WI38 (cell line): ENCODE results near the gene FUCA1.
"Not testable (repeated sequence)": the region's sequence is repeated elsewhere in the genome, so short reads cannot be mapped to it uniquely, and the experiment has no call there.

Source experiments
- H3K4me3 ChIP-seq: 2 replicates; pipeline ENCODE4 v1.5.1; 2011; ENCODE audit warnings: low read depth, mild to moderate bottlenecking, control low read depth, low read length
- TF ChIP-seq, protein P1 (sequence below): IDR thresholded peaks from 2 replicates; pipeline ENCODE4 v1.5.1; 2012; ENCODE audit warnings: low read depth, mild to moderate bottlenecking, control low read depth, low read length

FUCA1 gene

DNA sequence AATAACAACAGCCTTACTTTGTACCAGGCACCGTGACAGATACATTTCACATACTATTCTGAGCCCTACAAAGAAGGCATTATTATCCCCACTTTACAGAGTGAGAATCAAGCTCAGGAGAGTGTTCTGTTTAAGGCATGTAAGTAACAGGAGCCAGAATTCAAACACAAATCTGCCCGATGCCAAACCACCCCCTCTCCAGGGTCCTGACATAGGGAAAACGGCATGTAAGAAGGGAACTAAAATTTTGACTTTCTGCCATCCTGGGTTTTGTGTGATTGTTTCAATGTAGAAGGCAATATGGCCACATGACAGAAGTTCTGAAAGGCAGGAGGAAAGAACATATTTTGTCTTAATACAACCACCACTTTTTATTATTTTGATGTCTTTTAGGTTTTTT is 5.5 kb downstream of the FUCA1 start:
- TF ChIP-seq, protein P1, sequence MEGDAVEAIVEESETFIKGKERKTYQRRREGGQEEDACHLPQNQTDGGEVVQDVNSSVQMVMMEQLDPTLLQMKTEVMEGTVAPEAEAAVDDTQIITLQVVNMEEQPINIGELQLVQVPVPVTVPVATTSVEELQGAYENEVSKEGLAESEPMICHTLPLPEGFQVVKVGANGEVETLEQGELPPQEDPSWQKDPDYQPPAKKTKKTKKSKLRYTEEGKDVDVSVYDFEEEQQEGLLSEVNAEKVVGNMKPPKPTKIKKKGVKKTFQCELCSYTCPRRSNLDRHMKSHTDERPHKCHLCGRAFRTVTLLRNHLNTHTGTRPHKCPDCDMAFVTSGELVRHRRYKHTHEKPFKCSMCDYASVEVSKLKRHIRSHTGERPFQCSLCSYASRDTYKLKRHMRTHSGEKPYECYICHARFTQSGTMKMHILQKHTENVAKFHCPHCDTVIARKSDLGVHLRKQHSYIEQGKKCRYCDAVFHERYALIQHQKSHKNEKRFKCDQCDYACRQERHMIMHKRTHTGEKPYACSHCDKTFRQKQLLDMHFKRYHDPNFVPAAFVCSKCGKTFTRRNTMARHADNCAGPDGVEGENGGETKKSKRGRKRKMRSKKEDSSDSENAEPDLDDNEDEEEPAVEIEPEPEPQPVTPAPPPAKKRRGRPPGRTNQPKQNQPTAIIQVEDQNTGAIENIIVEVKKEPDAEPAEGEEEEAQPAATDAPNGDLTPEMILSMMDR = no peak
- H3K4me3 ChIP-seq = no peak overlapping the region

DNA sequence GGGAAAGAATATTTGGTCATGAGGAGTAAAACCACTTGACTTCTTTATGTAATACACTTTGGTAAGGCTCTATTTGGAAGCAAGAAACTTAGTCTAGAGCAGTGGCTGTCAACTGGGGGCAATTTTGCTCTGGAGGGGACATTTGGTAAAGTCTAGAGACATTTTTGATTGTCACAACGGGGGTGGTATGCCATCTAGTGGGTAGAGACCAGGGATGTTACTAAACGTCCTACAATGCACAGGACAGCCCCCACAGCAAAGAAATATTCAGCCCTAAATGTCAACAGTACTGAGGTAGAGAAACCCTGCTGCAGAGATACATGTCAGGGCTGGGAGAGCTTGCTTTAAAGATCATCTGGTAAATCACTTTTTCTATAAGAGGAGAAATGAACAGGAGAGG is 13.5 kb downstream of the FUCA1 start:
- TF ChIP-seq, protein P1 = no peak
- no peak overlapping the region for H3K4me3 ChIP-seq

DNA sequence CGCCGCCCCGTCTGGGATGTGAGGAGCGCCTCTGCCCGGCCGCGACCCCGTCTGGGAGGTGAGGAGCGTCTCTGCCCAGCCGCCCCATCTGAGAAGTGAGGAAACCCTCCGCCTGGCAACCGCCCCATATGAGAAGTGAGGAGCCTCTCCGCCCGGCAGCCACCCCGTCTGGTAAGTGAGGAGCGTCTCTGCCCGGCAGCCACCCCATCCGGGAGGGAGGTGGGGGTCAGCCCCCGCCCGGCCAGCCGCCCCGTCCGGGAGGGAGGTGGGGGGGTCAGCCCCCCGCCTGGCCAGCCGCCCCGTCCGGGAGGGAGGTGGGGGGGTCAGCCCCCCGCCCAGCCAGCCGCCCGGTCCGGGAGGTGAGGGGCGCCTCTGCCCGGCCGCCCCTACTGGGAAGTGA is 15.0 kb downstream of the FUCA1 start:
- H3K4me3 ChIP-seq = not testable (repeated sequence)

DNA sequence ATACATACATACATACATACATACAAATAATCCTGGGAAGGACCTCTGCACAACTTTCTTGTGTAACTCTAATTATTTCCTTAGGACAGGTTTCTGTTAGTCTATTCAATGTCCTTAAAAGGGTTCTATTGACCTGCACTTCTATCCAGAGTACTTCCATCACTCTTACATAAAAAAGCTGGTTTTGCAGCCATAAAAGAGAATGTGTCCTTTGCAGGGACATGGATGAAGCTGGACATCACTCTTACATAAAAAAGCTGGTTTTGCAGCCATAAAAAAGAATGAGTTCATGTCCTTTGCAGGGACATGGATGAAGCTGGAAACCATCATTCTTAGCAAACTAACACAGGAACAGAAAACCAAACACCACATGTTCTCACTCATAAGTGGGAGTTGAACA is 16.7 kb downstream of the FUCA1 start:
- H3K4me3 ChIP-seq = not testable (repeated sequence)

DNA sequence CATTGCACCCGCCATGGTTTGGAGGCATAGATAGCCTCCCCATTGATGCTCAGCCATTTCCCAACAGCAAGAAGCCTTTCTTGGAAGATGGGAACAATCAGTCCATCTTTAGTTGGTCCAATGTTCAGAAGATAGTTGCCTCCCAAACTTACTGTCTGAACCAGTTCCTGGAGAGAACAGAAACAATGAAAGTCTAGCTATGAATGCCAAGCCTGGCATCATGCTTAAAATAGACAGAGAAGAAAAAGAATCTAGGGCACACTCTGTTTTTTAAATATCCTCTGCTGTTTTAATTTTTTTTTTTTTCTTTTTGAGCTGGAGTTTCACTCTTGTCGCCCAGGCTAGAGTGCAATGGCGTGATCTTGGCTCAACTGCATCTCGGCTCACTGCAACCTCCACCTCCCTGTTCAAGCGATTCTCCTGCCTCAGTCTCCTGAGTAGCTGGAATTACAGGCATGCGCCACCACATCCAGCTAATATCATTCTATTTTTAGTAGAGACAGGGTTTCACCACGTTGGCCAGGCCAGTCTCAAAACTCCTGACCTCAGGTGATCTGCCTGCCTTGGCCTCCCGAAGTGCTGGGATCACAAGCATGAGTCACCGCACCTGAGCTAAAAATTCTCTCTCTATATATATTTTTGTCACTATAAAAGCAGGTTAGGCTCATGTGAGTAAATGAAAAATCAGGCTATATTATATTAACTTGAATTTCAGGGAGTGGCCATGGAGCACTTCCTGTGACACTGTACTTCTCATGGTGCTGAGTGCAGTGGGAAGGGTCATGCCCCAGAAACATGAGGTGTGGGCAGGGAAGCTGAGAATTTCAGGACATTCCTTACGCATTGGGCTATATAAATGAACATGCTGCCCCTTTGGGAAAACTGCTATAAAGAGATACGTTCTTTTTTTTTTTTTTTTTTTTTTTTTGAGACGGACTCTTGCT is 19.1 kb downstream of the FUCA1 start:
- TF ChIP-seq, protein P1 = no peak
- H3K4me3 ChIP-seq = no peak overlapping the region

DNA sequence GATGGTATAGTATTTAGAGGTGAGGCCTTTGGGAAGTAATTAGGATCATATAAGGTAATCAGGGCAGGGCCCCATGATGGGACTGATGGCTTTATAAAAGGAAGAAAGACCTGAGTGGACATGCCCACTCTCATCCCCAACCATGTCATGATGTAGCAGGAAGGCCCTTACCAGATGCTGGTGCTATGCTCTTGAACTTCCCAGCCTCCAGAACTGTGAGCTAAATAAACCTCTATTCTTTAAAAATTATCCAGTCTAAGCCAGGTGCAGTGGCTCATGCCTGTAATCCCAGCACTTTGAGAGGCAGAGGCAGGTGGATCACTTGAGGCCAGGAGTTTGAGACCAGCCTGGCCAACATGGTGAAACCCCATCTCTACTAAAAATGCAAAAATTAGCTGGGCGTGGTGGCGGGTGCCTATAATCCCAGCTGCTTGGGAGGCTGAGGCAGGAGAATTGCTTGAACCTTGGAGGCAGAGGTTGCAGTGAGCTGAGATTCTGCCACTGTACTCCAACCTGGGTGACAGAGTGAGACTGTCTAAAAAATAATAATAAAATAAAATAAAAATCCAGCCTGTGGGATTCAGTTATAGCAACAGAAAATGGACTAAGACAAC is 20.5 kb downstream of the FUCA1 start:
- H3K4me3 ChIP-seq = not testable (repeated sequence)

DNA sequence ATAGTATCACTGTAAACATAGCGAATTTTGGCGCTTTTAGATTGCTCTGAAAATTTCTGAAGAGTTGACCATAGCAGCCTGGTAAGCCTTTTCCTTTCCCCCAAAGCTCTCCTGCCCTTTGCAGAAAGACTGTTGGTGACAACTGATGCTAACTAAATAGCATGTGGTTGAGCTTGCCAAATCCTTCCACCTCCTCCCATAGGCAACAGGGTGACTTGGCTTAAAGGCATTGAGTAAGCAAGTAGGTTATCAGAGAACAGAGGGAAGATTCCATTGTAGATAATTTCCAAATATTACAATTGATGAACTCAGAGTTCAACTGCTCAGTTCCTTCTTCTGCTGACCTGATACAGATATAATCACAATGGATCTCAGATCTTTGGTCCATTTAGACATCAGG is 22.9 kb downstream of the FUCA1 start:
- TF ChIP-seq, protein P1 = no peak
- no peak overlapping the region for H3K4me3 ChIP-seq

DNA sequence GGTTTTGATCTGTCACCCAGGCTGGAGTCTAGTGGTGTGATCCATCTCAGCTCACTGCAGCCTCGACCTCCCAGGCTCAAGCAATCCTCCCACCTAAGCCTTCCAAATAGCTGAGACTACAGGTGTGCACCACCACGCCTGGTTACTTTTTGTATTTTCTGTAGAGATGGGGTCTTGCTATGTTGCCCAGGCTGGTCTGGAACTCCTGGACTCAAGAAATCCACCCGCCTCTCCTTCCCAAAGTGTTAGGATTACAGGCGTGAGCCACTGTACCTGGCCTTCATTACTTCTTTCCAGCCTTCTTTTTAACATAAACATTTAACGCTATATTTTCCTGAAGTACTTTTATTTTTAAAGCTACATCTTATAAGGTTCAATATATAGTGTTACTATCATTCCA is 24.4 kb downstream of the FUCA1 start:
- TF ChIP-seq, protein P1 = no peak
- no peak overlapping the region for H3K4me3 ChIP-seq
